GM23338 (cell line): ENCODE data around the gene LRRC3. TPM values are rescaled to one million over a fixed set of nuclear protein-coding genes. Genes with fewer than 3 reads are reported as not detected.

Experiments used
- ATAC-seq: fragments of 200-7000 bp; cut with Tn5 transposase; 3 replicates; pipeline ENCODE4 v1.9.1; 2020
- DNase-seq: peaks from one replicate; pipeline ENCODE4 v3.0.0-alpha.2; 2015; ENCODE audit warnings: low spot score
- H2AFZ ChIP-seq: fragments of 200-600 bp; sonication (generic); 2 replicates; pipeline ENCODE4 v1.8.0; 2016; ENCODE audit warnings: antibody characterized with exemption, mild to moderate bottlenecking, moderate library complexity
- H3F3A ChIP-seq: fragments of 200-600 bp; sonication (generic); replicated peaks from 2 replicates; pipeline ENCODE4 v1.8.0; 2017; ENCODE audit warnings: antibody characterized with exemption, mixed run types, low read depth
- H3K27ac ChIP-seq: fragments of 200-600 bp; sonication (generic); 2 replicates; pipeline ENCODE4 v1.6.1; 2016; ENCODE audit warnings: low read depth
- H3K27me3 ChIP-seq: fragments of 200-600 bp; sonication (generic); 2 replicates; pipeline ENCODE4 v1.8.0; 2016; ENCODE audit warnings: mild to moderate bottlenecking, mixed run types, moderate library complexity; ENCODE audit not compliant: insufficient read depth
- H3K36me3 ChIP-seq: fragments of 200-600 bp; sonication (generic); 2 replicates; pipeline ENCODE4 v1.8.0; 2016; ENCODE audit warnings: mild to moderate bottlenecking; ENCODE audit not compliant: insufficient read depth
- H3K4me1 ChIP-seq: fragments of 200-600 bp; sonication (generic); 2 replicates; pipeline ENCODE4 v1.8.0; 2016; ENCODE audit warnings: mild to moderate bottlenecking, moderate library complexity; ENCODE audit not compliant: insufficient read depth
- H3K4me2 ChIP-seq: fragments of 200-600 bp; sonication (generic); 2 replicates; pipeline ENCODE4 v1.7.1; 2017; ENCODE audit warnings: mixed run types
- H3K4me3 ChIP-seq: fragments of 200-600 bp; sonication (generic); 2 replicates; pipeline ENCODE4 v1.6.1; 2016; ENCODE audit warnings: mixed run types
- H3K79me2 ChIP-seq: fragments of 200-600 bp; sonication (generic); replicated peaks from 2 replicates; pipeline ENCODE4 v1.8.0; 2017; ENCODE audit warnings: mild to moderate bottlenecking; ENCODE audit not compliant: insufficient read depth
- H3K9me2 ChIP-seq: fragments of 200-600 bp; sonication (generic); 2 replicates; pipeline ENCODE4 v1.8.0; 2017; ENCODE audit not compliant: insufficient read depth
- H4K20me1 ChIP-seq: fragments of 200-600 bp; sonication (generic); replicated peaks from 2 replicates; pipeline ENCODE4 v1.8.0; 2017; ENCODE audit warnings: mild to moderate bottlenecking; ENCODE audit not compliant: insufficient read depth
- H3K27ac Mint-ChIP-seq: 2 replicates; pipeline ENCODE4 v1.8.0; 2020; ENCODE audit warnings: inconsistent platforms, mild to moderate bottlenecking, moderate library complexity, mixed read lengths
- H3K27me3 Mint-ChIP-seq: 3 replicates; pipeline ENCODE4 v1.8.0; 2022; ENCODE audit warnings: low read depth, mild to moderate bottlenecking, moderate library complexity, mixed read lengths, inconsistent platforms; ENCODE audit not compliant: insufficient read depth, poor library complexity
- H3K36me3 Mint-ChIP-seq: 3 replicates; pipeline ENCODE4 v1.8.0; 2021; ENCODE audit warnings: low read depth, mild to moderate bottlenecking, inconsistent platforms, moderate library complexity, mixed read lengths
- H3K4me1 Mint-ChIP-seq: 3 replicates; pipeline ENCODE4 v1.8.0; 2020; ENCODE audit warnings: mild to moderate bottlenecking, inconsistent platforms, mixed read lengths
- H3K4me3 Mint-ChIP-seq: 3 replicates; pipeline ENCODE4 v1.8.0; 2021; ENCODE audit warnings: moderate library complexity, mild to moderate bottlenecking, inconsistent platforms, mixed read lengths
- H3K9me3 Mint-ChIP-seq: 3 replicates; pipeline ENCODE4 v1.8.0; 2020; ENCODE audit warnings: moderate library complexity, mild to moderate bottlenecking, inconsistent platforms, mixed read lengths
- CREB1 ChIP-seq: fragments of 250-450 bp; sonication (Bioruptor Pico); IDR thresholded peaks from 2 replicates; pipeline ENCODE4 v1.5.0; 2020; ENCODE audit warnings: low read depth, mild to moderate bottlenecking, moderate library complexity
- EZH2 ChIP-seq: fragments of 200-600 bp; sonication (generic); IDR thresholded peaks from one replicate; pipeline ENCODE4 v1.8.0; 2017; ENCODE audit warnings: antibody characterized with exemption, mild to moderate bottlenecking, low read depth; ENCODE audit not compliant: unreplicated experiment
- EZH2phosphoT487 ChIP-seq: fragments of 200-600 bp; sonication (generic); IDR thresholded peaks from one replicate; pipeline ENCODE4 v1.8.1; 2018; ENCODE audit warnings: antibody characterized with exemption; ENCODE audit not compliant: unreplicated experiment
- NANOG ChIP-seq: IDR thresholded peaks from 2 replicates; pipeline ENCODE4 v1.6.1; 2016; ENCODE audit warnings: antibody characterized with exemption, borderline replicate concordance
- POLR2AphosphoS5 ChIP-seq: IDR thresholded peaks from 2 replicates; pipeline ENCODE4 v1.6.1; 2016; ENCODE audit warnings: antibody characterized with exemption, low read depth
- STAT1 ChIP-seq: IDR thresholded peaks from one replicate; pipeline ENCODE4 v1.6.1; 2016; ENCODE audit warnings: antibody characterized with exemption; ENCODE audit not compliant: unreplicated experiment
- ZNF114 ChIP-seq: fragments of 250-450 bp; sonication (Bioruptor Pico); IDR thresholded peaks from 2 replicates; pipeline ENCODE4 v1.5.0; 2020; ENCODE audit warnings: mild to moderate bottlenecking, moderate library complexity
- ZNF331 ChIP-seq: fragments of 250-450 bp; sonication (Bioruptor Pico); IDR thresholded peaks from 2 replicates; pipeline ENCODE4 v1.5.0; 2020; ENCODE audit warnings: low read depth, mild to moderate bottlenecking, moderate library complexity
- polyA plus RNA-seq: library from polyadenylated mRNA; unstranded; fragments of >200 nt; fragmentation: Nextera tagmentation; extraction: Ambion mirVana; gene quantifications from 2 replicates; pipeline ENCODE4 v1.2.1, GENCODE V29; 2016
- total RNA-seq: library from RNA; depleted of rRNA; stranded (reverse); fragments of >200 nt; shearing (Covaris generic); gene quantifications from 2 replicates; pipeline ENCODE4 v1.2.3, GENCODE V29; 2014
- TF ChIP-seq, protein P1 (sequence below): IDR thresholded peaks from one replicate; pipeline ENCODE4 v1.6.1; 2018; ENCODE audit warnings: antibody characterized with exemption; ENCODE audit not compliant: unreplicated experiment
- TF ChIP-seq, protein P2 (sequence below): IDR thresholded peaks from 2 replicates; pipeline ENCODE4 v1.6.1; 2016; ENCODE audit warnings: antibody characterized with exemption
- TF ChIP-seq, protein P3 (sequence below), 2 experiments: fragments of 200-600 bp in 1 of 2; sonication (generic) in 1 of 2; conservative IDR thresholded peaks; 2 replicates each; pipeline versions ENCODE4 v1.5.1 to v1.6.1; 2016 to 2017; ENCODE audit warnings: antibody characterized with exemption in 2 of 2, low read depth in 2 of 2, mild to moderate bottlenecking in 2 of 2, moderate library complexity in 1 of 2
- TF ChIP-seq, protein P4 (sequence below): fragments of 250-450 bp; sonication (Bioruptor Pico); IDR thresholded peaks from 2 replicates; pipeline ENCODE4 v1.5.0; 2020; ENCODE audit warnings: mild to moderate bottlenecking, moderate library complexity

The LRRC3 gene
- total and polyA plus RNA-seq, 2 experiments from 2014 or later: 0.95 to 6.8 TPM

DNA sequence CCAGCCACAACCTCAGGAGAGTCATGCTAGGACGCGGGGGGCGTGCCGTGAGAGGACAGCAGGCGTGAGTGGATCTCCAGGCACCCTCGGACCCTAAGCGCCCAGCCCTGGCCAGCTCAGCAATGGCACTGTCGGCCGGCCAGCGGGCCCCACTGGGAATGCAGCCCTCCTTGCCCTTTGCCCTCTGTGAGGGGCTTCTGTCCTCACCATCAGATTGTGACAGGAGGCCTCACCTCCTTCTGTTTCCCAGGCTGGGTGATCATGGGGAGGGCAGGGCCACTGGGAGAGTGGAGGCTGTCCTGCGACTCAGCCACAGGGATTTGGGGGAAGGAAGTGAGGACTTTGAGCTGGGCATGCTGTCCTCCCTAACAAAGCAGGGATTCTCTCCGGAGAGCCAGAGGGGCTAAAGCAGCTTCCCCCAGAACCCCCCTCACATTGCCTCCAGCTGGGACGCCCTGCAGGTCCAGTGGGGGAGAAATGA, 6.6 kb upstream of the LRRC3 start:
- no peak for TF ChIP-seq ZNF114 (CRISPR knock-in tag)
- TF ChIP-seq, protein P1, sequence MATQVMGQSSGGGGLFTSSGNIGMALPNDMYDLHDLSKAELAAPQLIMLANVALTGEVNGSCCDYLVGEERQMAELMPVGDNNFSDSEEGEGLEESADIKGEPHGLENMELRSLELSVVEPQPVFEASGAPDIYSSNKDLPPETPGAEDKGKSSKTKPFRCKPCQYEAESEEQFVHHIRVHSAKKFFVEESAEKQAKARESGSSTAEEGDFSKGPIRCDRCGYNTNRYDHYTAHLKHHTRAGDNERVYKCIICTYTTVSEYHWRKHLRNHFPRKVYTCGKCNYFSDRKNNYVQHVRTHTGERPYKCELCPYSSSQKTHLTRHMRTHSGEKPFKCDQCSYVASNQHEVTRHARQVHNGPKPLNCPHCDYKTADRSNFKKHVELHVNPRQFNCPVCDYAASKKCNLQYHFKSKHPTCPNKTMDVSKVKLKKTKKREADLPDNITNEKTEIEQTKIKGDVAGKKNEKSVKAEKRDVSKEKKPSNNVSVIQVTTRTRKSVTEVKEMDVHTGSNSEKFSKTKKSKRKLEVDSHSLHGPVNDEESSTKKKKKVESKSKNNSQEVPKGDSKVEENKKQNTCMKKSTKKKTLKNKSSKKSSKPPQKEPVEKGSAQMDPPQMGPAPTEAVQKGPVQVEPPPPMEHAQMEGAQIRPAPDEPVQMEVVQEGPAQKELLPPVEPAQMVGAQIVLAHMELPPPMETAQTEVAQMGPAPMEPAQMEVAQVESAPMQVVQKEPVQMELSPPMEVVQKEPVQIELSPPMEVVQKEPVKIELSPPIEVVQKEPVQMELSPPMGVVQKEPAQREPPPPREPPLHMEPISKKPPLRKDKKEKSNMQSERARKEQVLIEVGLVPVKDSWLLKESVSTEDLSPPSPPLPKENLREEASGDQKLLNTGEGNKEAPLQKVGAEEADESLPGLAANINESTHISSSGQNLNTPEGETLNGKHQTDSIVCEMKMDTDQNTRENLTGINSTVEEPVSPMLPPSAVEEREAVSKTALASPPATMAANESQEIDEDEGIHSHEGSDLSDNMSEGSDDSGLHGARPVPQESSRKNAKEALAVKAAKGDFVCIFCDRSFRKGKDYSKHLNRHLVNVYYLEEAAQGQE: no peak
- no peak for TF ChIP-seq EZH2phosphoT487
- TF ChIP-seq, protein P2, sequence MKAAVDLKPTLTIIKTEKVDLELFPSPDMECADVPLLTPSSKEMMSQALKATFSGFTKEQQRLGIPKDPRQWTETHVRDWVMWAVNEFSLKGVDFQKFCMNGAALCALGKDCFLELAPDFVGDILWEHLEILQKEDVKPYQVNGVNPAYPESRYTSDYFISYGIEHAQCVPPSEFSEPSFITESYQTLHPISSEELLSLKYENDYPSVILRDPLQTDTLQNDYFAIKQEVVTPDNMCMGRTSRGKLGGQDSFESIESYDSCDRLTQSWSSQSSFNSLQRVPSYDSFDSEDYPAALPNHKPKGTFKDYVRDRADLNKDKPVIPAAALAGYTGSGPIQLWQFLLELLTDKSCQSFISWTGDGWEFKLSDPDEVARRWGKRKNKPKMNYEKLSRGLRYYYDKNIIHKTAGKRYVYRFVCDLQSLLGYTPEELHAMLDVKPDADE: no peak
- no peak for TF ChIP-seq CREB1 (CRISPR knock-in tag)
- no peak for TF ChIP-seq ZNF331 (CRISPR knock-in tag)
- TF ChIP-seq, protein P3, sequence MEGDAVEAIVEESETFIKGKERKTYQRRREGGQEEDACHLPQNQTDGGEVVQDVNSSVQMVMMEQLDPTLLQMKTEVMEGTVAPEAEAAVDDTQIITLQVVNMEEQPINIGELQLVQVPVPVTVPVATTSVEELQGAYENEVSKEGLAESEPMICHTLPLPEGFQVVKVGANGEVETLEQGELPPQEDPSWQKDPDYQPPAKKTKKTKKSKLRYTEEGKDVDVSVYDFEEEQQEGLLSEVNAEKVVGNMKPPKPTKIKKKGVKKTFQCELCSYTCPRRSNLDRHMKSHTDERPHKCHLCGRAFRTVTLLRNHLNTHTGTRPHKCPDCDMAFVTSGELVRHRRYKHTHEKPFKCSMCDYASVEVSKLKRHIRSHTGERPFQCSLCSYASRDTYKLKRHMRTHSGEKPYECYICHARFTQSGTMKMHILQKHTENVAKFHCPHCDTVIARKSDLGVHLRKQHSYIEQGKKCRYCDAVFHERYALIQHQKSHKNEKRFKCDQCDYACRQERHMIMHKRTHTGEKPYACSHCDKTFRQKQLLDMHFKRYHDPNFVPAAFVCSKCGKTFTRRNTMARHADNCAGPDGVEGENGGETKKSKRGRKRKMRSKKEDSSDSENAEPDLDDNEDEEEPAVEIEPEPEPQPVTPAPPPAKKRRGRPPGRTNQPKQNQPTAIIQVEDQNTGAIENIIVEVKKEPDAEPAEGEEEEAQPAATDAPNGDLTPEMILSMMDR (conservative IDR thresholded peaks at IDR 0.05; ENCODE audit: low read depth in 2 of 2): no peak
- no peak for TF ChIP-seq NANOG
- TF ChIP-seq EZH2: no peak
- no peak for TF ChIP-seq STAT1
- TF ChIP-seq, protein P4, sequence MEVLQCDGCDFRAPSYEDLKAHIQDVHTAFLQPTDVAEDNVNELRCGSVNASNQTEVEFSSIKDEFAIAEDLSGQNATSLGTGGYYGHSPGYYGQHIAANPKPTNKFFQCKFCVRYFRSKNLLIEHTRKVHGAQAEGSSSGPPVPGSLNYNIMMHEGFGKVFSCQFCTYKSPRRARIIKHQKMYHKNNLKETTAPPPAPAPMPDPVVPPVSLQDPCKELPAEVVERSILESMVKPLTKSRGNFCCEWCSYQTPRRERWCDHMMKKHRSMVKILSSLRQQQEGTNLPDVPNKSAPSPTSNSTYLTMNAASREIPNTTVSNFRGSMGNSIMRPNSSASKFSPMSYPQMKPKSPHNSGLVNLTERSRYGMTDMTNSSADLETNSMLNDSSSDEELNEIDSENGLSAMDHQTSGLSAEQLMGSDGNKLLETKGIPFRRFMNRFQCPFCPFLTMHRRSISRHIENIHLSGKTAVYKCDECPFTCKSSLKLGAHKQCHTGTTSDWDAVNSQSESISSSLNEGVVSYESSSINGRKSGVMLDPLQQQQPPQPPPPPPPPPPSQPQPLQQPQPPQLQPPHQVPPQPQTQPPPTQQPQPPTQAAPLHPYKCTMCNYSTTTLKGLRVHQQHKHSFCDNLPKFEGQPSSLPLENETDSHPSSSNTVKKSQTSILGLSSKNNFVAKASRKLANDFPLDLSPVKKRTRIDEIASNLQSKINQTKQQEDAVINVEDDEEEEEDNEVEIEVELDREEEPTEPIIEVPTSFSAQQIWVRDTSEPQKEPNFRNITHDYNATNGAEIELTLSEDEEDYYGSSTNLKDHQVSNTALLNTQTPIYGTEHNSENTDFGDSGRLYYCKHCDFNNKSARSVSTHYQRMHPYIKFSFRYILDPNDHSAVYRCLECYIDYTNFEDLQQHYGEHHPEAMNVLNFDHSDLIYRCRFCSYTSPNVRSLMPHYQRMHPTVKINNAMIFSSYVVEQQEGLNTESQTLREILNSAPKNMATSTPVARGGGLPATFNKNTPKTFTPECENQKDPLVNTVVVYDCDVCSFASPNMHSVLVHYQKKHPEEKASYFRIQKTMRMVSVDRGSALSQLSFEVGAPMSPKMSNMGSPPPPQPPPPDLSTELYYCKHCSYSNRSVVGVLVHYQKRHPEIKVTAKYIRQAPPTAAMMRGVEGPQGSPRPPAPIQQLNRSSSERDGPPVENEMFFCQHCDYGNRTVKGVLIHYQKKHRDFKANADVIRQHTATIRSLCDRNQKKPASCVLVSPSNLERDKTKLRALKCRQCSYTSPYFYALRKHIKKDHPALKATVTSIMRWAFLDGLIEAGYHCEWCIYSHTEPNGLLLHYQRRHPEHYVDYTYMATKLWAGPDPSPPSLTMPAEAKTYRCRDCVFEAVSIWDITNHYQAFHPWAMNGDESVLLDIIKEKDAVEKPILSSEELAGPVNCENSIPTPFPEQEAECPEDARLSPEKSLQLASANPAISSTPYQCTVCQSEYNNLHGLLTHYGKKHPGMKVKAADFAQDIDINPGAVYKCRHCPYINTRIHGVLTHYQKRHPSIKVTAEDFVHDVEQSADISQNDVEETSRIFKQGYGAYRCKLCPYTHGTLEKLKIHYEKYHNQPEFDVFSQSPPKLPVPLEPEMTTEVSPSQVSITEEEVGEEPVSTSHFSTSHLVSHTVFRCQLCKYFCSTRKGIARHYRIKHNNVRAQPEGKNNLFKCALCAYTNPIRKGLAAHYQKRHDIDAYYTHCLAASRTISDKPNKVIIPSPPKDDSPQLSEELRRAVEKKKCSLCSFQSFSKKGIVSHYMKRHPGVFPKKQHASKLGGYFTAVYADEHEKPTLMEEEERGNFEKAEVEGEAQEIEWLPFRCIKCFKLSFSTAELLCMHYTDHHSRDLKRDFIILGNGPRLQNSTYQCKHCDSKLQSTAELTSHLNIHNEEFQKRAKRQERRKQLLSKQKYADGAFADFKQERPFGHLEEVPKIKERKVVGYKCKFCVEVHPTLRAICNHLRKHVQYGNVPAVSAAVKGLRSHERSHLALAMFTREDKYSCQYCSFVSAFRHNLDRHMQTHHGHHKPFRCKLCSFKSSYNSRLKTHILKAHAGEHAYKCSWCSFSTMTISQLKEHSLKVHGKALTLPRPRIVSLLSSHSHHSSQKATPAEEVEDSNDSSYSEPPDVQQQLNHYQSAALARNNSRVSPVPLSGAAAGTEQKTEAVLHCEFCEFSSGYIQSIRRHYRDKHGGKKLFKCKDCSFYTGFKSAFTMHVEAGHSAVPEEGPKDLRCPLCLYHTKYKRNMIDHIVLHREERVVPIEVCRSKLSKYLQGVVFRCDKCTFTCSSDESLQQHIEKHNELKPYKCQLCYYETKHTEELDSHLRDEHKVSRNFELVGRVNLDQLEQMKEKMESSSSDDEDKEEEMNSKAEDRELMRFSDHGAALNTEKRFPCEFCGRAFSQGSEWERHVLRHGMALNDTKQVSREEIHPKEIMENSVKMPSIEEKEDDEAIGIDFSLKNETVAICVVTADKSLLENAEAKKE (CRISPR knock-in tag): no peak
- no peak for TF ChIP-seq POLR2AphosphoS5
- H3K4me1 Mint-ChIP-seq: no peaks in the 10 kb centered on the region; the same call in 2 of the 3 replicates
- H2AFZ ChIP-seq: no peak overlapping the region
- no peak for ATAC-seq
- no peaks in the 10 kb centered on the region for H3K79me2 ChIP-seq
- no peaks in the 10 kb centered on the region for H3K27me3 ChIP-seq
- H3K4me2 ChIP-seq: no peak overlapping the region
- no peak overlapping the region for H3K27ac ChIP-seq
- H3K4me3 ChIP-seq: no peak overlapping the region
- no peaks in the 10 kb centered on the region for H4K20me1 ChIP-seq
- H3K4me1 ChIP-seq: no peaks in the 10 kb centered on the region
- H3K4me3 Mint-ChIP-seq: no peak overlapping the region
- no peaks in the 10 kb centered on the region for H3F3A ChIP-seq
- no peak overlapping the region for H3K27ac Mint-ChIP-seq
- no peaks in the 10 kb centered on the region for H3K36me3 Mint-ChIP-seq
- H3K9me2 ChIP-seq: no peaks in the 10 kb centered on the region
- no peaks in the 10 kb centered on the region for H3K36me3 ChIP-seq
- H3K9me3 Mint-ChIP-seq: no peaks in the 10 kb centered on the region
- no peak for DNase-seq
- peaks cover 16% of the 10 kb centered on the region for H3K27me3 Mint-ChIP-seq
